RWPE1 (cell line): ENCODE data around the gene ALK.
A peak's percentile ranks its signal among the peaks of the same experiment; 100 is the strongest.

Experiments used
- CTCF ChIA-PET: fragments of 350-600 bp; sonication (Branson Sonifier 250); formaldehyde crosslinking; extraction: SDS; loops from one replicate; lab custom pipeline; 2021; lab: Yijun Ruan, JAX
- POLR2A ChIA-PET: fragments of 400-600 bp; formaldehyde crosslinking; extraction: SDS; loops from one replicate; lab custom pipeline; 2020; ENCODE audit warnings: antibody characterized with exemption; ENCODE audit not compliant: low non-redundant PET; lab: Yijun Ruan, JAX
- DNase-seq: peaks from one replicate; pipeline ENCODE4 v3.0.0; 2012; ENCODE audit warnings: low spot score
- H3K27ac ChIP-seq: fragments of 450-650 bp; 2 replicates; pipeline ENCODE4 v1.5.1; 2017
- TF ChIP-seq, protein P1 (sequence below): fragments of 450-650 bp; conservative IDR thresholded peaks from 2 replicates; pipeline ENCODE4 v1.5.1; 2017; ENCODE audit warnings: low read depth, mild to moderate bottlenecking

Gene ALK

GRCh38 chr2:29206941-29207340 is 714.4 kb downstream of the ALK start:
- DNase-seq: no peak
- CTCF ChIA-PET: no interaction called here
- TF ChIP-seq, protein P1, sequence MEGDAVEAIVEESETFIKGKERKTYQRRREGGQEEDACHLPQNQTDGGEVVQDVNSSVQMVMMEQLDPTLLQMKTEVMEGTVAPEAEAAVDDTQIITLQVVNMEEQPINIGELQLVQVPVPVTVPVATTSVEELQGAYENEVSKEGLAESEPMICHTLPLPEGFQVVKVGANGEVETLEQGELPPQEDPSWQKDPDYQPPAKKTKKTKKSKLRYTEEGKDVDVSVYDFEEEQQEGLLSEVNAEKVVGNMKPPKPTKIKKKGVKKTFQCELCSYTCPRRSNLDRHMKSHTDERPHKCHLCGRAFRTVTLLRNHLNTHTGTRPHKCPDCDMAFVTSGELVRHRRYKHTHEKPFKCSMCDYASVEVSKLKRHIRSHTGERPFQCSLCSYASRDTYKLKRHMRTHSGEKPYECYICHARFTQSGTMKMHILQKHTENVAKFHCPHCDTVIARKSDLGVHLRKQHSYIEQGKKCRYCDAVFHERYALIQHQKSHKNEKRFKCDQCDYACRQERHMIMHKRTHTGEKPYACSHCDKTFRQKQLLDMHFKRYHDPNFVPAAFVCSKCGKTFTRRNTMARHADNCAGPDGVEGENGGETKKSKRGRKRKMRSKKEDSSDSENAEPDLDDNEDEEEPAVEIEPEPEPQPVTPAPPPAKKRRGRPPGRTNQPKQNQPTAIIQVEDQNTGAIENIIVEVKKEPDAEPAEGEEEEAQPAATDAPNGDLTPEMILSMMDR: no peak
- H3K27ac ChIP-seq: no peak overlapping the region
- POLR2A ChIA-PET: no interaction called here

- H3K27ac ChIP-seq: no peak overlapping the region
- ChIA-PET POLR2A (no interaction called here), CTCF (interaction anchor here (0.6 kb wide), 1 partner anchor 130 kb away, joined by 3 read pairs; no protein-coding TSS in a partner anchor)
- TF ChIP-seq, protein P1: no peak
- DNase-seq: no peak
Observed at GRCh38 chr2:29202819-29203495, 718.4 kb downstream of the ALK start.

DNA sequence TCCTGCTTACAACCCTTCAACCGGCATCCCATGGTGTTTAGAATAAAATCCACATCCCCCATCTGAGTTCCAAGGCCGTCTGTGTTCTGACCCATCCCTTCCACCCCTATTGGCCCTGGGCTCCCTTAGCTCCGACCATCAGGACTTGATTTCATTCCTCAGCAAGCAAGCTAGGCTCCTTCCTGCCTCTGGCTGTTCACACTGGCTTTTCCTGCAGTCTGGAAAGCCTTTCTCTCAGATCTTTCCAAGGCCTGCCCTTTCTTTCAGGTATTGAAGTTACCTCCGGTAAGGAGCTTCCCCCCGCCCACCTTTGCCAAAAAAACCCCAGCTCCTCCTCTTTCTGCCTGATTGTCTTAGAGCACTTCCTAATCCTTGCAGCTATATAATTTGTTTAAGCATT is 719.4 kb downstream of the ALK start:
- DNase-seq: no peak
- ChIA-PET CTCF (no interaction called here), POLR2A (interaction anchor here (1.1 kb wide), 1 partner anchor 70 kb away, joined by 3 read pairs; no protein-coding TSS in a partner anchor)
- TF ChIP-seq, protein P1: no peak
- no peak overlapping the region for H3K27ac ChIP-seq

DNA sequence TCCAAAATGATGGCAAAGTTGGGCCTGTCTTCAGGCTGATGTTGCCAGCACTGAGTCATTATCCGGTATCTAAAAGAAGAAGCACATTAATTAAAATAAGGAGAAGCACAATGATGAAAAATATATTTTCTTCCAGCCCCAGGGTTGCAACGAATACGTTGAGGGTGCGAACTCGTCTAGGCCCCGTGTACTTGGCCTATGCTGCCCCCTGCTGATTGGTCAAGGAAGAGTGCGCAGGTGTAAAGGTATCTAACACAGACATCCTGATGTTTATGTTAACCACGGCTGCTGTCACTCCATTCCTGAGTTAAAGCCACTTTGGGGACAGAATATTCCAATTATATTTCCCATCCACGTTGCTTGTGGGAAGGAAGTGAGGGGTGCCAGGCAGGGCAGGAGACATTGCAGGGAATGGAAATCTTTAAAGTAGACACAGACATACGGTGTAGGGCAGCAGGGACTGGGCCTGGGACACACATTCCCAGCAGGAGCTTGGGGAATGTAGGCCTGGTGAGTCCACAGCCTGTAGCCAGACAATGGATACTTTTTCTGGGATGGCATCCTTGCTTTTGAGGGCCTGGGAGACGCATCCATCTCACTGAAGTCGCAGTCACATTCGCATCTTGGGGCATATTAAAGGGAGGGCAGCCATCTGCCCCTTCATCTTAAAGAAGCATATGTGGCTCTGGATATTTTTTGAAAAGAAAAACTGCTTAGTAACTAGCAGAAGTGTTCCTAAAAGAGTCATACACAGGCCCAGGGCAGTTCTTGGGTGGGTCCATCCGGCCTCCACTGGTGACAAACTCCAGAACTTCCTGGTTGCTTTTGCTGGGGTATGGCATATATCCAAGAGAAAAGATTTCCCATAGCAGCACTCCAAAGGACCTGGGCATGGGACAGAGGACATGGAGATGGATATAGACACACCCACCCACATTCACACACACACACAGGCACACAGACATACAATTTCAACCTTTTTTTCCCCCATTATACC is 724.3 kb downstream of the ALK start:
- POLR2A ChIA-PET: no interaction called here
- CTCF ChIA-PET: interaction anchor here (0.6 to 1.2 kb wide), 3 partner anchors 27 to 908 kb away, joined by 3 to 6 read pairs (median 4); no protein-coding TSS in a partner anchor
- peak; percentile 77 for DNase-seq
- H3K27ac ChIP-seq: no peak overlapping the region
- TF ChIP-seq, protein P1: peak; percentile 85

GRCh38 chr2:29195796-29196195 is 725.6 kb downstream of the ALK start:
- TF ChIP-seq, protein P1: no peak
- ChIA-PET CTCF (no interaction called here), POLR2A (no interaction called here)
- DNase-seq: no peak
- H3K27ac ChIP-seq: no peak overlapping the region

- no peak overlapping the region for H3K27ac ChIP-seq
- TF ChIP-seq, protein P1: no peak
- DNase-seq: no peak
- CTCF ChIA-PET: interaction anchor here (0.6 kb wide), 1 partner anchor 169 kb away, joined by 3 read pairs; no protein-coding TSS in a partner anchor
- POLR2A ChIA-PET: no interaction called here
Observed at GRCh38 chr2:29193681-29194080, 727.7 kb downstream of the ALK start.
